HL-60 (cell line): ENCODE results near the gene CACYBP.

ENCODE experiments used
- CTCF ChIP-seq: IDR thresholded peaks from one replicate; pipeline ENCODE4 v1.5.1; 2011; ENCODE audit warnings: low read length, control low read depth, inconsistent platforms; ENCODE audit not compliant: insufficient read depth
- POLR2AphosphoS5 ChIP-seq: IDR thresholded peaks from 2 replicates; pipeline ENCODE4 v1.6.1; 2012; ENCODE audit warnings: low read depth
- REST ChIP-seq: IDR thresholded peaks from 2 replicates; pipeline ENCODE4 v1.6.1; 2012; ENCODE audit warnings: low read depth; ENCODE audit not compliant: insufficient replicate concordance

- TF ChIP-seq CTCF (no peak), POLR2AphosphoS5 (no peak), REST (no peak)
Measured at GRCh38 chr1:174960362-174960761, 39.4 kb upstream of the CACYBP start.
